Measurements from ENCODE around the gene CLEC4E. TPM values are rescaled to one million over a fixed set of nuclear protein-coding genes. Genes with fewer than 3 reads are reported as not detected.
"Not testable (repeated sequence)": the region's sequence is repeated elsewhere in the genome, so short reads cannot be mapped to it uniquely, and the experiment has no call there.

The CLEC4E gene
- total and polyA plus RNA-seq, 2 experiments from 2014 or later = not detected

GRCh38 chr12:8549381-8549780 is 8.7 kb upstream of the CLEC4E start:
- no peaks in the 10 kb centered on the region for H3K4me1 ChIP-seq (ENCODE audit: low read depth)
- no peaks in the 10 kb centered on the region for H3K9me3 ChIP-seq (ENCODE audit: low read depth)
- H3K27me3 ChIP-seq = no peaks in the 10 kb centered on the region
- DNase-seq (ENCODE audit: low read depth in 1 of 2, low spot score in 1 of 2) = no peak
- H3K36me3 ChIP-seq = no peaks in the 10 kb centered on the region
- TF ChIP-seq, protein P1, sequence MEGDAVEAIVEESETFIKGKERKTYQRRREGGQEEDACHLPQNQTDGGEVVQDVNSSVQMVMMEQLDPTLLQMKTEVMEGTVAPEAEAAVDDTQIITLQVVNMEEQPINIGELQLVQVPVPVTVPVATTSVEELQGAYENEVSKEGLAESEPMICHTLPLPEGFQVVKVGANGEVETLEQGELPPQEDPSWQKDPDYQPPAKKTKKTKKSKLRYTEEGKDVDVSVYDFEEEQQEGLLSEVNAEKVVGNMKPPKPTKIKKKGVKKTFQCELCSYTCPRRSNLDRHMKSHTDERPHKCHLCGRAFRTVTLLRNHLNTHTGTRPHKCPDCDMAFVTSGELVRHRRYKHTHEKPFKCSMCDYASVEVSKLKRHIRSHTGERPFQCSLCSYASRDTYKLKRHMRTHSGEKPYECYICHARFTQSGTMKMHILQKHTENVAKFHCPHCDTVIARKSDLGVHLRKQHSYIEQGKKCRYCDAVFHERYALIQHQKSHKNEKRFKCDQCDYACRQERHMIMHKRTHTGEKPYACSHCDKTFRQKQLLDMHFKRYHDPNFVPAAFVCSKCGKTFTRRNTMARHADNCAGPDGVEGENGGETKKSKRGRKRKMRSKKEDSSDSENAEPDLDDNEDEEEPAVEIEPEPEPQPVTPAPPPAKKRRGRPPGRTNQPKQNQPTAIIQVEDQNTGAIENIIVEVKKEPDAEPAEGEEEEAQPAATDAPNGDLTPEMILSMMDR (IDR thresholded peaks at IDR 0.05; ENCODE audit: low read depth, low read length) = no peak
- H3K4me3 ChIP-seq = no peak overlapping the region
- H3K27ac ChIP-seq = no peak overlapping the region

DNA sequence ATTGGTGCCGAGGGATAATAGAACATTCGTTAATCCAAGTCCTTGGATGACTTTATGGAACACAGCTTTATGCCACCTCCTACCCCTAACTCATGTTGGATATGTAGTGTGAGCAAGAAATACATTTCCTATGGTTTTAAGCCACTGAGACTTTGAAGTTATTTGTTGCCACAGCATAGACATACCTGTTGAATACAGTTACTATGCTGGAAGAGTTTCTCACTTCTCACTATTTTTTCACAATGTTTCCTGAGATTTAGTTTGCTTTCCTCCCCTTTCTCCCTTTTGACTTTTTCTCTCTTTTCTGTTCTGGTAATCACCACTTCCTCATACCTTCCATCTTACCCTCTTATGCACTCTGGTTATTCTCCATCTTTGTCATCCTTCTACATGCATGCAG is 7.5 kb upstream of the CLEC4E start:
- no peaks in the 10 kb centered on the region for H3K27me3 ChIP-seq

DNA sequence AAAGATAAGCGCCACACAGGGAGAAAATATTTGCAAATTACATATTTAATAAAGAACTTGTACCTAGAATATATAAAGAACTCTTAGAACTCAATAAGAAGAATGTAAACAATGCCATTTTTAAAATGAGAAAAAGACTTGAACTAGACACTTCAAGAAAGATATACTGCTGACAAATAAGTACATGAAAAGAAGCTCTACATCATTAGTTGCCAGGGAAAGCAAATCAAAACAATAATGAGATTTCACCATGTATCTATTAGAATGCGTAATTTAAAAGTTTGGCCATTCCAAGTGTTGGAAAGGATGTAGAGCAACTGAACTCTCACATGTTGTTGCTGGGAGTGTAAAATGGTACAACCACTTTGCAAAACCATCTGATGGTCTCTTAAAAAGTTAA is 6.9 kb upstream of the CLEC4E start:
- H3K4me1 ChIP-seq (ENCODE audit: low read depth) = no peaks in the 10 kb centered on the region
- no peak for DNase-seq (ENCODE audit: low read depth in 1 of 2, low spot score in 1 of 2)
- H3K27me3 ChIP-seq = no peaks in the 10 kb centered on the region
- no peak overlapping the region for H3K27ac ChIP-seq
- H3K9me3 ChIP-seq (ENCODE audit: low read depth) = no peaks in the 10 kb centered on the region
- H3K36me3 ChIP-seq = no peaks in the 10 kb centered on the region
- TF ChIP-seq, protein P1 (IDR thresholded peaks at IDR 0.05; ENCODE audit: low read depth, low read length) = no peak
- H3K4me3 ChIP-seq = no peak overlapping the region

More for the DNA sequence above, 7.5 kb upstream of the CLEC4E start:
- Histone ChIP-seq H3K27ac (no peak overlapping the region), H3K4me1 (ENCODE audit: low read depth) (no peaks in the 10 kb centered on the region), H3K36me3 (no peaks in the 10 kb centered on the region), H3K9me3 (ENCODE audit: low read depth) (no peaks in the 10 kb centered on the region), H3K4me3 (no peak overlapping the region)
- no peak for DNase-seq (ENCODE audit: low read depth in 1 of 2, low spot score in 1 of 2)
- TF ChIP-seq, protein P1 (IDR thresholded peaks at IDR 0.05; ENCODE audit: low read depth, low read length) = no peak

DNA sequence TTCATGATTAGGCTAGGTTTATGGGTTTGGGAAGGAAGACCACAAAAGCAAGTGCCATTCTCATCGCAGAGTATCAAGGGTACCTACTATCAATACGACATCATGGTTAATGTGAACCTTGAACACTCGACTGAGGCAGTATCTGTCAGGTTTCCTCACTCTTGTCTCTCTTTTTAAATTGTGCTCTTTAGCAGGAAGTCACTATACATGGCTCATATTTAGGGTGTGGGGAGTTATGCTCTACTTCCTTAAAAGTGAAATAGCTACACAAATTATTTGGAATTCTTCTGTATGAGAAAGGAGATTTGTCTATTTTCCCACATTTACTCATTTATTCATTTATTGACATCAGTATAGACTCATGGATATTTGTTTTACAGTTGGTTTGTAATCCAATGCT is 5.9 kb upstream of the CLEC4E start:
- H3K9me3 ChIP-seq (ENCODE audit: low read depth) = no peaks in the 10 kb centered on the region
- no peaks in the 10 kb centered on the region for H3K4me1 ChIP-seq (ENCODE audit: low read depth)
- no peak overlapping the region for H3K4me3 ChIP-seq
- no peak for DNase-seq (ENCODE audit: low read depth in 1 of 2, low spot score in 1 of 2)
- H3K27ac ChIP-seq = no peak overlapping the region
- TF ChIP-seq, protein P1 (IDR thresholded peaks at IDR 0.05; ENCODE audit: low read depth, low read length) = no peak
- no peaks in the 10 kb centered on the region for H3K36me3 ChIP-seq
- no peaks in the 10 kb centered on the region for H3K27me3 ChIP-seq

GRCh38 chr12:8544295-8544694 is 3.6 kb upstream of the CLEC4E start:
- no peaks in the 10 kb centered on the region for H3K27me3 ChIP-seq
- DNase-seq (ENCODE audit: low read depth in 1 of 2, low spot score in 1 of 2) = peak; percentile 77 to 80
- no peaks in the 10 kb centered on the region for H3K4me1 ChIP-seq (ENCODE audit: low read depth)
- no peak overlapping the region for H3K27ac ChIP-seq
- no peaks in the 10 kb centered on the region for H3K36me3 ChIP-seq
- no peak overlapping the region for H3K4me3 ChIP-seq
- H3K9me3 ChIP-seq (ENCODE audit: low read depth) = no peaks in the 10 kb centered on the region
- TF ChIP-seq, protein P1 (IDR thresholded peaks at IDR 0.05; ENCODE audit: low read depth, low read length) = peak; percentile 88

DNA sequence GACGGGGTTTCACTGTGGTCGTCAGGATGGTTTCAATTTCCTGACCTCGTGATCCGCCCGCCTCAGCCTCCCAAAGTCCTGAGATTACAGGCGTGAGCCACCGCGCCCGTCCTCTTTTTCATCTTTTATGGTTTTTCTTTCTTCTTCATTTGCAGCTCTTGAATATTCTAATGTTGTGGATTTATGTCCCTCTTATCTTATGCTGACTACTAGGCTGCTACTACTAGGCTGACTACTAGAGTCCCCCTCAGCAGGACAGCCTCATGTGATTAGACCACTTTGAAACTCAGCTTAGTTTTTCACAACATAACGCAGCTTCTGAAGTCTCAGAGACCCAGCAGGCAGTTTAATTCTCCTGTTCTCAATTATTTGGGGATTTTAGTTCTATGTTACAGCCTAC is 857 bp upstream of the CLEC4E start:
- TF ChIP-seq, protein P1 (IDR thresholded peaks at IDR 0.05; ENCODE audit: low read depth, low read length) = no peak
- Histone ChIP-seq H3K27me3 (no peaks in the 10 kb centered on the region), H3K27ac (no peak overlapping the region)

DNA sequence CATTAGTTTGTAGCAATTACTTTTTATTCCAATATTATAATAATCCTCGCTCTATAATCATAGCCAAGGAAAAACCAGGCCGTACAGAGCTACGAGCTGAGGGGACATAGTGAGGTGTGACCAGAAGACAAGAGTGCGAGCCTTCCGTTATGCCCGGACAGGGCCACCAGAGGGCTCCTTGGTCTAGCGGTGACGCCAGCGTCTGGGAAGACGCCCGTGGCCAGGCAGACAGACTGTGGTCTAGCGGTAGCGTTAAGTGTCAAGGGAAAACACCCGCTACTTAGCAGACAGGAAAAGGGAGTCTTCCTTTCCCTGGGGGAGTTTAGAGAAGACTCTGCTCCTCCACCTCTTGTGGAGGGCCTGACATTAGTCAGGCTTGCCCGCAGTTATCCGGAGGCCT is 2.9 kb downstream of the CLEC4E start:
- H3K4me1 ChIP-seq (ENCODE audit: low read depth); H3K36me3 ChIP-seq; H3K4me3 ChIP-seq; H3K27me3 ChIP-seq; H3K9me3 ChIP-seq (ENCODE audit: low read depth); DNase-seq (ENCODE audit: low read depth in 1 of 2, low spot score in 1 of 2); H3K27ac ChIP-seq: not testable (repeated sequence)

More for the DNA sequence above, 857 bp upstream of the CLEC4E start:
- Histone ChIP-seq H3K4me3 (no peak overlapping the region), H3K9me3 (ENCODE audit: low read depth) (no peaks in the 10 kb centered on the region), H3K36me3 (no peaks in the 10 kb centered on the region), H3K4me1 (ENCODE audit: low read depth) (no peaks in the 10 kb centered on the region)
- no peak for DNase-seq (ENCODE audit: low read depth in 1 of 2, low spot score in 1 of 2)
